ENCODE measurements around the gene CUL1.
A peak's percentile ranks its signal among the peaks of the same experiment; 100 is the strongest.

CUL1 gene

DNA sequence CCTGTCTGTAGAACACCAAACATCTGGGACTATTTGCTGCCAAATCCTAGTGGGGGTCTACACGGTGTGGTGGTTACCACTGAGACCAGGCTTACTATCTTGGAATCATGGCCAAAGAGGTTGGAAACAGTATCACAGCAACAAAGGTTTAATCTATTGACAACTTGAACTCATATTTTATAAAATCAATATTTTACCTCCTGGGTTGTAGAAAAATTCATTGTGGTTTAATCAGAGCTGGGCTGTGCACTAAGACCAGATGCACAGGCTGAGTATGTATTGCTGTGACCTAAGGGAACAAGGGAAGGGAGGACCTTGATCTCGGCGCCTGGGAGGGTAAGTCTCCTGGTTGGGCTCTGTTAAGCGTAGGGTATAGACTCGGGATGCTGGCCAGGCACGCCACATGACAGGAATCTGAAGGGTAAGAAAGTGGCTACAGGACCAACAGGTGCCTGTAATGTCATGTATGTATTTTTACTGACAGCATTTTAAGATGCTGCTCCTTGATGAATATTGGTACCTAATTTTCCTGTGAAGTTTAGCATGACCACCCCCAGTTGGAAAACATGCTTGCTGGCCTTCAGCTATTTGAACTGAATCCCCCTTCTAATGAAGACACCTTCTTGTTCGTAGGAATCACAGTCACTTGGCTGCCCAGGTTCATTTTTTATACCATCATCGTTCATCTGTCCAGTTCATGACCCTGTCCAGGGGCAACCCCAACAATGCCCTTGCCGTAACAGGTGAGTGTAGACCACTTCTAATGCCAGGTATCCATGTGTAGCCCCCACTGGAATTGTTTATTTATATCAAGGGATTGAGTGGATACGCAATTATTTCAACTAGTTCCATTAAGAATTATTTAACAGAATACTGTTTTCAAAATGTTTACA lies 105.9 kb downstream of the CUL1 start:
- DNase-seq (ENCODE audit: low read depth), result no peak

DNA sequence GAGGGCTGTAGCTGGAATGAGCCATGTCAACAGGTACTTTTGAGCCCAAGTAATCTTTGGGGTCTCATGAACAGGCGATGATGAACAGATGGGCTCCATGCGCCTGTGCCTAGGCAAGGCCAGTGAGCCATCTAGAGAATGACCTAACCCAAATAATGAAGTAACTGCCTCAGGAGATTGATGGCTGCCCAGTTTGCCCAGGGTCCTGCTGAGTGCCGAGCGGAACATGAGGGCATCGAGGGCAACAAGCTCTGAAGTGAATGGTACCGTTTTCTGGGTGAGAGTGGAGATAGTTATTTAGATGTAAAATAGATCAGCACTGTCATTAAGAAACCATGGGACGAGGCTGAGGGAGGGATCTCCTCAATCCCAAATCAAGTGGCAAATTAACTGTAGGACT lies 107.5 kb downstream of the CUL1 start:
- no peak for DNase-seq (ENCODE audit: low read depth)

DNA sequence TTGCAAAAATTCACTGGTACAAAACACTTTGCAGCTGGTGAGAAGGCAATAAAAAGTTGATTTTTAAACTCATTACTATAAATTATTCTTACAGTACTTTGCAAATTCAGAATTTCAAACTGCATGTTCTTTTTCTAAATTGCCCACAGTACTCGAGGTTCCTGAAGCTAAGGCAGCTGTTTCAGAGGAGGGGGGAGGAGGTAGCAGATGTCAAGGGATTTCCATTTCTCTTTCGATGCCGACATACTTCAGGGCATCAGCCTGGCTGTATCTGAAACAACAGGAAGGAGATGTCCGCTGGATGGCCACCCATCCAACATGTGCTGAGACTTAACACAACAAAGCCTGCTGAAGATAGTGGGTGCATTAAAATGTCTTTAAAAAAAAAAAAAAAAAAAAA lies 108.7 kb downstream of the CUL1 start:
- no peak for DNase-seq (ENCODE audit: low read depth)

DNA sequence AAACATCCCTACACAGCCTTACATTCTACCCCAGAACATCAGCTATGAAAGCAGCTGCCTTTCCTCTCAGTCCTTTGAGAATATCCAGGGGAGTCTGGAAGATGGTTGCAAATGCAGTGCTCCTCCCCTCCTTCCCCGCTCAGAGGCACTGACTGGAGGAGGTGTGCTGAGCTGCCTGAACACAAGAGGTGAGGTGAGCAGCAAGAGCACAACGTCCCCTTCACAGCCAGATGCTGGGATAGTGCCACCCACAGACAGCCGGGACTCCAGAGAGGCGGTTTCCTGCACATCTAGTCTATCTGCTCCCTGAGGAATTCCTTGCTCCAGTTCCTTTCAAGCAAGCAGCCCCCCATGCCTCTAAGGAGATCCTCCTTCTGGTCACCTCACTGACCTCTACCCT lies 111.2 kb downstream of the CUL1 start:
- no peak for DNase-seq (ENCODE audit: low read depth)

DNA sequence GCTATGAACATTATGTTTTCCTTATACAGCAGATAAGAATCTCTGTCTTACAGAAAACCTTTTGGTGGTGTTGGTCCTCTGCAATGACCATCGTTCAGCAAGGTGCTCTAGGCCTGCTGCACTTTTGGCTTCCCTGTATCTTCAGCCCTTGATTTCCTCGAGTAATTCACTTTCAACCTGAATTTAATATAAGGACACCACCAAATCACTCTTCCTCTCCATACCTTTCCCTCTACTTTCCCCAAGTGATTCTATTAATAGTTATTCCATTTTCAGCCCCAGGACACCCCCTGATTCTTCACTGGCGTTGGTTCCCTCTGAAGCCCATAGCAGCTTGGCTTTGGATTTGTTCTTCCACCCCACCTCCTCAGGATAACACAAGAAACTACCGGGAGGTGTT lies 113.2 kb downstream of the CUL1 start:
- DNase-seq (ENCODE audit: low read depth), result no peak

DNA sequence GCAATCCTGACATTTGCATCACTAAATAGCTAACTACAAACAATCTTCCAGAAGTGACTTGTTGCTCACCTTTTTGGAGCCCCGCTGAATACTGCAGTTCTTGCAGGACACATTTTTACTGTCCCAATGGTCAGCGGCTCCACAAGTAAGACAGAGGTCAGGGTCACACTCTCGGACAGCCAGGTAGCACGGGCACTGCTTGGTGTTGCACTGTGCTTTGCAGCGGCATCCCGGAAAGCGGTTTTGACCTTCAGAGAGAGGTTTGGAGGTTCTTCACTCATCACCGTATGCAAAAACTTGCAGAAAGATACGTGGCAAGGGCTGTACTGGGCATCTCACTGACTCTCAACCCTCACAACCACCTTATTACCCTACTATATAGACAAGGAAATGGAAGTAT lies 115.2 kb downstream of the CUL1 start:
- DNase-seq (ENCODE audit: low read depth), result no peak

DNA sequence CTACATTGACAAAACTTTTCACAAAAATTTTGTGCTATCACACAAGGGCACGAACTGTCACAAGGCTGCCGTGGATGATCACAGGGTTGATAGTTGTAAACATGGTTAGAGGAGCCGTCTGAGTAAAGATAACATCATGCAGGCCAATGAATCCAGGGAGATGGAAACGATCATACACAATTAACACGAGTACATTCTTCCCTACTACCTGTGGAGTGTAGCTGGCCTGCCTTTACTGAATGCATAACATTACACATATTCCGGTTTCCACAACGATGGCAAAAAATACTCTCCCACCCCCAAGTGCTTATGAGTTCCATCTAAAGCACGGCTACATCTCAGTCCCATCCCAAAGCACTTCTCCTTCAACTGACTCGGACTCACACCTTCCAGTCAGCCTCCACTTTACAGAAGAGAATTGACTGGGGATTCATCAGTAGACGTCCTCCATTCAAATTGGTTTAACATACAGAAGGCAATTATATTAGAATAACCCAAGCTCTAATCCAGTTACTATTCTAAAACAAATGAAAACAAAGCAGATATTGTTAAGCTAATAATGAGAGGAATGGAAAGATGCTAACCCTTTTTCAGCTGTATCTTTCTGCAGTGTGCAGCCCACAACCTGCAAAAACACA lies 116.3 kb downstream of the CUL1 start:
- no peak for DNase-seq (ENCODE audit: low read depth)

DNA sequence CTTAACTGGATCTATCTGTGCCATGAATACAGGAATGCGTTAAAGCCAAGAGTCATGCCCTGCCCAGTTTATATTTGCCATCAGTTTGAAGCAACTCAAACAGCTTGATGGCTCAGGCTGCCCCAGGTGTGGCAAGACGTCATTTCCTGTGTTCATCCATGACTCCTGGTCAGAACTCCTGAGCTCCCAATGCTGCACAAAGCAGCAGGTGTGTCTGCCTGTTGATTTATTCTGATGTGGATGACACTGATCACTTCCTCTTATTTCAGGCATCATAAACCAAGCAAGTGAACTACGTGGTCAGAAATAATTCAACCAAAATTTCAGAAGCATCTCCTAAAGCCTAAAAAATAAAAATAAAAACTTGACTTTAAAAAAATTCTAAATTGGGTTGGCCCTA lies 116.9 kb downstream of the CUL1 start:
- no peak for DNase-seq (ENCODE audit: low read depth)

DNA sequence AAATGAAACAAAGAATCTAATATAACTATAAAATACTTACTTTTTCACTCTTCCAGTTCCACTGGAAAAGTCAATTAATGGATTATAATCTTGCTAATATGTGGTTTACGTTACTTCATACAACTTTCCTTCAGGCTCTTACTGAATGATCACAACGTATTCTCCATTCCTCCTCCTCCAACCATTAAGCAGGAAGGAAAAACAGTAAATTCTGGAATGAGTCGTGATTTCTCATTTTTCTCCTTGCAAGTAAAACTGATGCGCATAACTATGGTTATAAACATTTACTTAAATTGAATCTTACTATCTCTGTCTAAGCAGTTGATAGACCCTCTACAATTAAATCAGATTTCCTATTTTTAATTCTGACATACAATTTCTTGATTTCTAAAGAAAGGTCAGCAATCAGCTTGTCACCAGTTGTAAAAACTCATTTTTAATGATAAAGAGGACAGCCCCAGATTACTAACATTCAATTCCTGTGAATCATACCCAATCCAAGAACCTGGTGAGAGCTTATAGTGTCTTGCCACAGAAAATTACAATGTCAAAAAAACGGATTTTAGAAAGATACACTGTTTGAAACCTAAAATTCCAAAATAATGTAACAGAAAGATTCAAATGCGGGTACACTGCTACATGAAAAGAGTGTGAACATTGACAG lies 121.1 kb downstream of the CUL1 start:
- peak; percentile 17 for DNase-seq (ENCODE audit: low read depth)

DNA sequence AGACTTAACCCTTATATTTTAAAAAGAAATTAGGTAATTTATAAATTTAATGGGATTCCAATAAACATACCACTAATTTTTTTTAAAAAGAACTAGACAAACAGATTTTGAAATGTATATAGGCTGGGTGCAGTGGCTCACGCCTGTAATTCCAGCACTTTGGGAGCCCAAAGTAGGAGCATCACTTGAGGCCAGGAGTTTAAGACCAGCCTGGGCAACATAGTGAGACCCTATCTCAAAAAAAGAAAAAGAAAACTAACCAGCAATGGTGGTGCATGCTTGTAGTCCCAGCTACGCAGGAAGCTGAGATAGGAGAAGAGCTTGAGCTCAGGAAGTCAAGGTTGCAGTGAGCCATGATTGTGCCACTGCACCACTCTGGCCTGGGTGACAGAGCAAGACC lies 122.7 kb downstream of the CUL1 start:
- no peak for DNase-seq (ENCODE audit: low read depth)

DNA sequence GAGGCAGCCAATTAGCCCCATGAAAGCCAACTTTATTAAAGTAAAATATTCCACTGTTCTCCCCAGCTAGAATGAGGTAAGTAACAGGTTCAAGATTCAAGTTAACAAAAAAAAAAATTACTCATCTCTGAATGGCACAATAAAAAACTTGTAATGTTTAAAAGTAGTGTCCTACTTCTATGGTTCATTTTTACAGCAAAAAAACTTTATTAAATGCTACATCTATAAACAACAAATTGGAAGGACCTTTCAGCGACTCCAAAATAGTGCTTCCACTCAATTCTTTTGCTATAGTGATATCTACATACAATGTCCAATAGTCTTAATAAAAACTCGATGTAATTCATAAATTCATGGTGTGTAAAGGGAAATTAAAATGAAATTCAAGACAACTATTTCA lies 126.2 kb downstream of the CUL1 start:
- no peak for DNase-seq (ENCODE audit: low read depth)

DNA sequence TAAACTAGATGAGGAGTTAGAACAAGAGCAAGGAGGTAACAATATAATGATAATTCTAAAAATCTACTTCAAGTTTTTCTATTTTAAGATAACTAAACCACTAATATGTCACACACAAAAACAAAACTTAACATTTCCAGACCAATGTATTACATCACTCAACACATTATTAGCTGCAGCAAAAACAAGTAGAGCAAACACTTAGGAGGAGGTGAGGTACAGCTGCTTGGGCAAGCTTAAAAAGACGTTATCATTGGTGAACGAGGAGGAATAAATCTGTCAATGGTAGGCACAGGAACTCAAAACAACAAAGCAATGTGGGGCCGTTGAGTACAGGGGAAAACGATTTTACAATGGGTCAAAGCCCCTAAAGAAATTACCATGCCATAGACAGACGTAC lies 126.6 kb downstream of the CUL1 start:
- no peak for DNase-seq (ENCODE audit: low read depth)

DNA sequence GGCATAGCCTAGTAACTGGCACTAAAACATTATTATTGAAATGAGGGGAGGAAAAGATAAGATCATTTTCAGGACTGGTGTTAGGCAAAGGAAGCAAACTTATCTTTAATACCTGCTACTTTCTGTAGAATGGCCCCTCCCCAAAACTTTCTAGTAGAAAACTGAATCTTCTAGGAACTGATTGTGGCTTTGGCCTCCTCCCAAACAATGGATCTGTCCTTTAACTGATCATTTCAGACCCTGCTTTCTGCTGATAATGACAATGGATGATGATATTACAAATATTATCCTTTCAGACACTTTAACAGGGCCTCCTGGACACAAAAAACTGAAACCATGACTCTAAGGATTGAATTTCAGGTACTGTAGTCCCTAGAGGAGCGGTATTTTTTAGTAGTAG lies 130.3 kb downstream of the CUL1 start:
- DNase-seq (ENCODE audit: low read depth), result no peak

DNA sequence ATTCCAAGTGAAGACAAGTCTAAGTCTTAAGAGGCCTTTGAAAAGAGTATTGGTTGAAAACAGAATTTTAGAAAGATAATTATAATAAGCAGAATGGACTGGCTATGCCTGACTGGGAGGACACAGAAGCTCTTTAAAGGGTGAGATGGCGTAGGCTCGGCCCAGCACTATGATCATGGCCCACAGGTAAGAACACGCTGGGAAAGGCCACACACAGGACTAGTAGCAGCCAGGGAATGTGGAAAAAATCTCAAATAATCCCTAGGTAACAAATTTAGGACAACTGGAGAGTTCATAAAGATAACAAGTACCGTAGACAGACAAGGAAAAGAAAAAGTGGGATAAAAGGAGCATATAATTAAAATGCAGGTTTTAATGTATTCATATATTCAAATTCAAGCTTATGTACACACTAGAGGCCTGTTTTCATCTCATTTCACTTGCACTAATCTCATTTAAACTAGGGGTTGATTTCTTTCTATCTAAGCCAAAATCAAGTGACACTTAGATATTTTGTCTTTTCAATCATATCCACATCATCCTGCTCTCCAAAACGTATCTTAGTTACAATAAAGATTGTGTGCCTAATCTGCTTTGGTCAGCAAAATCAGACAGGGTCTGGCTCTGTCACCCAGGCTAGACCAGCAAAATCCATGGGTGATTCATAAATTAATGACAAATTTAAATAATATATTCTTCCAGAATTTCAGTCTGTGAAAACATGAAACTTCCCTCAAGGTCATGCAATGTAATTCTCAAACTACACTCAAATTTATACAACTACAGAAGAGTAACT lies 132.4 kb downstream of the CUL1 start:
- DNase-seq (ENCODE audit: low read depth), result no peak

DNA sequence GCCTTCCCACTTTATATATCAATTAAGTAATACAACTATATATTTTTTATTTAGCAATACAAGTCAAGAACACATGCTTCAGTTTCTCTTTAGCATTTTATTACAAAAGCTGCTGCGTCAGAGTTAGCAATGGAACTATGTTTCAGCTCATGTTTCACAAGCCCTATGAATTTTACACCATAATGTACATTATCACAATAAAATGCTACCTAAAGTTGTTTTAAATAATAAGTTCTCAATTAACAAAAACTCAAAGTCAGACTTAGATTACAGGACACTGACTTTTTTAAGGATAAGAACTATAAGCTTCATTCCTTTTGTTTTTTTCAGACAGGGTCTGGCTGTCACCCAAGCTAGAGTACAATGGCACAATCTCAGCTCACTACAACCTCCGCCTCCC lies 133.1 kb downstream of the CUL1 start:
- no peak for DNase-seq (ENCODE audit: low read depth)

DNA sequence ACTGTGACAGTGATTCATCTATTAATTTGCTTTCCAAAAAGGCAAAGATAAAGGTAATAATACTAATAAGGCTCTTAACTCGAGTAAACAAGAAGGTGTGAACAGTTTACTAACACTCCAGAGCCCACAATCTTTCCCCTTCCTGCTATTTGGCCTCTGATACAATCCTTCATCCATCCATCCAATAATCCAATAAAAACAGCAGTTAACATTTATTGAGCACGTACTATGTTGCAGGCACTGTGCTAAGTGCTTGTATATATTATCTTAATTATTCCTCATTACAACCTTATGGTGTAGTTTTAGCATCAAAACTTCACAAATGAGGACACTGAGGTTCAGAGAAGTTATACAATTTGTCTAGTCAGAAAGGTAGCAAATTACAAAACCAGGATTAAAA lies 135.9 kb downstream of the CUL1 start:
- no peak for DNase-seq (ENCODE audit: low read depth)

DNA sequence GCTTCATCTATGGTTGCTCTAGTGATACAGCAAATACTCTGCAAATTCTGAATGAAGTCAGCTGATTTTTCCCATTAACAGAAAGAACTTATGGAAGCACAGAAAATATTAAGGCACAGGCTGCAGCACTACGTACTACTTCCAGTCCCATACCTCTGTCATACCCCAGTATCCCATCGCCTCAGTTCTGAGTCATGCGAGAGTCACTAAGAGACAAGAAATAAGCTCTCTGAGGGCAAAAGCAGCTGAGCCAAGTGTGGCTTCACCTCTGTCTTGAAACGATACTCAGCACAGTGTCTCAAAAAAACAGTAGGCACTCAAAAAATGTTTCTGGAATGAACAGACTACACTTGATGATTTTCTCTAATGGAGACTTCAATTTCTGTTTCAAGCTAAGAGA lies 137.2 kb downstream of the CUL1 start:
- DNase-seq (ENCODE audit: low read depth), result no peak

DNA sequence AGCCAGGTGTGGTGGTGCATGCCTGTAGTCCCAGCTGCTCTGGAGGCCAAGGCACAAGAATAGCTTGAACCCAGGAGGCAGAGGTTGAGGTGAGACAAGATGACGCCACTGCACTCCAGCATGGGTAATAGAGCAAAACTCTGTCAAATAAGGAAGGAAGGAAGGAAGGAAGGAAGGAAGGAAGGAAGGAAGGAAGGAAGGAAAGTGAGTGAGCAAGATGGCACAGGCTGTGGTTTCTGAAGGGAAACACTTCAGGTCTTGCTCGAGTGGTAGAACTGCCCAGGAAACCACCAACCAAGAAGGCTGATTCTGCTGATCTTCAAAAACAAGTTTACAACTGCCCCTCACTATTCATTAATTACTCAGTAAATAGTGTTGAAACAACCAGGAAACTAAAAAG lies 140.2 kb downstream of the CUL1 start:
- DNase-seq (ENCODE audit: low read depth), result no peak

DNA sequence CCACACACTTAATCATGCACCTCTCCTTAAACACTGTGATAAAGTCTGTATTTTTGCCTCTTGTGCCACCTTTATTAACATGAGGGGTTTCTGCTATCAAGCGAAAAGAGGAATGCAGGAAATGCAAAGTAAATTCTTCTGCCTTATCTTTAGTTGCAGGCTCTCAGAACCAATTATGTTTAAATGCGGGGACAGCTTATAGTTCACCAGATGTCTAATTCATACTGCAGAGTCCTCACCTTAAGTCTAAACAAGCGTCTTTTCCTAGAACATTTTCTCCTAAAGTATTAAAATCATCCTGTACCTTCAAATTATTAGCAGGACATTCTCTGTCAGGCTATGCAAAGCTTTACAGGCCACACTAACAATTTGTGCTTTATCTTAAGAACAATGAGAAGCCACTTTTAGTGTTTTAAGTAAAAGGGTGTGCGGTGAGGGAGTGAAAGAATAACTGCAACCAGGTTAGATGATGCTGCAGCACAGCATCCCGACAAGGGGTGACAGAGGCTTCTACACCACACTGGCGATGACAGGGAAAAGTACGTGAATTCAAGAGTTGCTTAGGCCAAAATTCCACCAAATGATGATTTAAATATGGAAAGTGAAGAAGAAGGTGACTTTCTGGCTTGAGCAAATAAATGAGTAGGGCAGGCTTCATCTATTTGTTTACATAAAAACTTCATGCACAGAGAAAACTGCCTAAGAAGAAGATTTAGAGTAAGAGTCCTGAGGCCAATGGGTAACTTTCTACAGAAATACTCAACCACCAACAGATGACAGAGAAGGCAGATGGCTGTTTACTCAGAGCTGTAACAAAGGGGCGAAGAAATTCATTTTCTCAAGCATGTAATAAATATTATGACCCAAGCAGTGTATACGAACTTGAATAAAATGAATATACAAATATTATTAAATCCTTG lies 149.4 kb downstream of the CUL1 start:
- DNase-seq (ENCODE audit: low read depth), result no peak

DNA sequence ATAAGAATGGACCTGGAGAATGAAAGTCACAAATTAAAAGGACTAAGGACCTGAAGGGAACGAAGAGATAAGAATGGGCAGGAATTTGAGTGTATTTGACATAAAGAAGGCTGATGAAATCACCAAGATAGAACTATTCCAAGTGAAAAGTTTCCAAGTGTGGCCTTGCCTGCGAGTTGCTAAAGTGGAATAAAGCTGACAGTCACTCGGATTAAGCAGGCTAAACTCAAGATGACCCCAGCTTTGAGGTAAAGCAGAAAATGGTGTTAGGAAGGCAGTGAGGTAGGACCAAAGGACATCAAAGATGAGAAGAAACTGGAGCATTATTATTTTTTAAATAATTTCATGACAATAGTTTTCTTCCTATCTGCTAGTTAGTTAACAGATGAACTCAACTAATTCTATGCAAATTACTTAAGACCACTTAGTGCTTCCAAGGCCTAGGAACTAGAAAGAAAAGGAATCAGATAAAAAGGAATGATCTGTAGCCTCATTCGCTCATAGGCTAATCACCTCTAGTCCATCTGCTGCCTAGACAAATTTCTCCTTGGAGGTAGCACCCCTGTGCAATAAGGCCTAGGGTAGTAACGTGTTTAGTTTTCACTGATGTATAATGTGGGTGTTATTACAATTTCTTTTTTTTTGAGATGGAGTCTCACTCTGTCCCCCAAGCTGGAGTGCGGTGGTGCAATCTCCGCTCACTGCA lies 150.8 kb downstream of the CUL1 start:
- DNase-seq (ENCODE audit: low read depth), result no peak

DNA sequence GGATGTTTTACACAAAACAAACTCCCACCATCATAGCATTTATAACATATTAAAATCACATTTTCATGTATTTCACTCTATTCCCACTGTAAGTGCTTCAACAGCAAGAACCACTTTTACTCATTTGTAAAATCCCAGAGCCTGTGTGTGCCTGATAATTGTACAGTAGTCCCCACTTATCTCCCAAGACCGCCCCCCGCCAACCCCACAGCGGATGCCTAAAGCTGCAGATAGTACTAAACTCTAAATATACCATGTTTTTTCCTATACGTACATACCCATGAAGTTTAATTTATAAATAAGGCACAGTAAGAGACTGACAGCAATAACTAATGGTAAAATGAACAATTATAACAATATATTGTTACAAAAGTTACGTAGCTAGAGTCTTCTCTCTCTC lies 151.9 kb downstream of the CUL1 start:
- no peak for DNase-seq (ENCODE audit: low read depth)

Measured in non-pigmented ciliary epithelial cell (primary cell).